ENCODE results near the gene MAP4K3.

MAP4K3 gene

GRCh38 chr2:39232141-39232540 lies 204.9 kb downstream of the MAP4K3 start:
- TF ChIP-seq, protein P1, sequence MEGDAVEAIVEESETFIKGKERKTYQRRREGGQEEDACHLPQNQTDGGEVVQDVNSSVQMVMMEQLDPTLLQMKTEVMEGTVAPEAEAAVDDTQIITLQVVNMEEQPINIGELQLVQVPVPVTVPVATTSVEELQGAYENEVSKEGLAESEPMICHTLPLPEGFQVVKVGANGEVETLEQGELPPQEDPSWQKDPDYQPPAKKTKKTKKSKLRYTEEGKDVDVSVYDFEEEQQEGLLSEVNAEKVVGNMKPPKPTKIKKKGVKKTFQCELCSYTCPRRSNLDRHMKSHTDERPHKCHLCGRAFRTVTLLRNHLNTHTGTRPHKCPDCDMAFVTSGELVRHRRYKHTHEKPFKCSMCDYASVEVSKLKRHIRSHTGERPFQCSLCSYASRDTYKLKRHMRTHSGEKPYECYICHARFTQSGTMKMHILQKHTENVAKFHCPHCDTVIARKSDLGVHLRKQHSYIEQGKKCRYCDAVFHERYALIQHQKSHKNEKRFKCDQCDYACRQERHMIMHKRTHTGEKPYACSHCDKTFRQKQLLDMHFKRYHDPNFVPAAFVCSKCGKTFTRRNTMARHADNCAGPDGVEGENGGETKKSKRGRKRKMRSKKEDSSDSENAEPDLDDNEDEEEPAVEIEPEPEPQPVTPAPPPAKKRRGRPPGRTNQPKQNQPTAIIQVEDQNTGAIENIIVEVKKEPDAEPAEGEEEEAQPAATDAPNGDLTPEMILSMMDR (IDR thresholded peaks at IDR 0.05; ENCODE audit: low read depth, low read length) = no peak
- no peak for DNase-seq (ENCODE audit: extremely low read depth, low read depth)

GRCh38 chr2:39228413-39229209 lies 208.5 kb downstream of the MAP4K3 start:
- TF ChIP-seq, protein P1 (IDR thresholded peaks at IDR 0.05; ENCODE audit: low read depth, low read length) = no peak
- DNase-seq (ENCODE audit: extremely low read depth, low read depth) = no peak

- DNase-seq (ENCODE audit: extremely low read depth, low read depth) = peak; percentile 29
- TF ChIP-seq, protein P1 (IDR thresholded peaks at IDR 0.05; ENCODE audit: low read depth, low read length) = peak; percentile 90
Measured at GRCh38 chr2:39227628-39228412, 209.3 kb downstream of the MAP4K3 start.

GRCh38 chr2:39225567-39225966 lies 211.5 kb downstream of the MAP4K3 start:
- DNase-seq (ENCODE audit: extremely low read depth, low read depth) = no peak
- TF ChIP-seq, protein P1 (IDR thresholded peaks at IDR 0.05; ENCODE audit: low read depth, low read length) = no peak

GRCh38 chr2:39223909-39224308 lies 213.2 kb downstream of the MAP4K3 start:
- TF ChIP-seq, protein P1 (IDR thresholded peaks at IDR 0.05; ENCODE audit: low read depth, low read length) = no peak
- DNase-seq (ENCODE audit: extremely low read depth, low read depth) = no peak

GRCh38 chr2:39221459-39221858 lies 215.6 kb downstream of the MAP4K3 start:
- DNase-seq (ENCODE audit: extremely low read depth, low read depth) = no peak
- TF ChIP-seq, protein P1 (IDR thresholded peaks at IDR 0.05; ENCODE audit: low read depth, low read length) = no peak

- DNase-seq (ENCODE audit: extremely low read depth, low read depth) = no peak
- TF ChIP-seq, protein P1 (IDR thresholded peaks at IDR 0.05; ENCODE audit: low read depth, low read length) = no peak
Measured at GRCh38 chr2:39220136-39220535, 216.9 kb downstream of the MAP4K3 start.

All from AG09319 (cell line).